Lower leg skin (tissue), 4 donors: ENCODE measurements around the gene ATP5F1D. TPM values are rescaled to one million over a fixed set of nuclear protein-coding genes. Genes with fewer than 3 reads are reported as not detected.

Experiments used
- DNase-seq, 2 donors: peaks; one replicate each; pipeline ENCODE4 v3.0.0-alpha.2; 2019; ENCODE audit warnings: low spot score in 2 of 2
- H3K4me3 ChIP-seq: fragments of 200-600 bp; sonication (generic); 2 replicates; pipeline ENCODE4 v1.5.1; 2017; ENCODE audit warnings: mild to moderate bottlenecking, low read depth; ENCODE audit not compliant: poor library complexity, severe bottlenecking
- POLR2A ChIP-seq, 2 donors: fragments of 450-650 bp; IDR thresholded peaks; one replicate each; pipeline ENCODE4 v1.6.1; 2016 to 2017; ENCODE audit warnings: antibody characterized with exemption in 2 of 2, mild to moderate bottlenecking in 1 of 2, moderate library complexity in 1 of 2
- WGBS, 2 donors: methylation state at CpG; one replicate each; pipeline ENCODE4 v1.1.5; 2018; 5-methylcytosine and 5-hydroxymethylcytosine counted together
- intact Hi-C: fragments of 100-400 bp; cut with DNase I; formaldehyde crosslinking; loops from one replicate; pipeline ENCODE4 v1.15.0; 2023; ENCODE audit warnings: low total_unique reads
- total RNA-seq, 4 donors: library from RNA; depleted of rRNA; stranded (reverse); fragments of >200 nt; gene quantifications; one replicate each; pipeline ENCODE4 v1.1.0, GENCODE V29; 2016
- TF ChIP-seq, protein P1 (sequence below), 3 donors: fragments of 450-650 bp; IDR thresholded peaks; one replicate each; pipeline ENCODE4 v1.5.1; 2016; ENCODE audit warnings: antibody characterized with exemption in 3 of 3, mild to moderate bottlenecking in 3 of 3, moderate library complexity in 2 of 3

Gene ATP5F1D
- total RNA-seq, 4 donors from 2014 or later, result 121 to 198 (median 146) TPM

DNA sequence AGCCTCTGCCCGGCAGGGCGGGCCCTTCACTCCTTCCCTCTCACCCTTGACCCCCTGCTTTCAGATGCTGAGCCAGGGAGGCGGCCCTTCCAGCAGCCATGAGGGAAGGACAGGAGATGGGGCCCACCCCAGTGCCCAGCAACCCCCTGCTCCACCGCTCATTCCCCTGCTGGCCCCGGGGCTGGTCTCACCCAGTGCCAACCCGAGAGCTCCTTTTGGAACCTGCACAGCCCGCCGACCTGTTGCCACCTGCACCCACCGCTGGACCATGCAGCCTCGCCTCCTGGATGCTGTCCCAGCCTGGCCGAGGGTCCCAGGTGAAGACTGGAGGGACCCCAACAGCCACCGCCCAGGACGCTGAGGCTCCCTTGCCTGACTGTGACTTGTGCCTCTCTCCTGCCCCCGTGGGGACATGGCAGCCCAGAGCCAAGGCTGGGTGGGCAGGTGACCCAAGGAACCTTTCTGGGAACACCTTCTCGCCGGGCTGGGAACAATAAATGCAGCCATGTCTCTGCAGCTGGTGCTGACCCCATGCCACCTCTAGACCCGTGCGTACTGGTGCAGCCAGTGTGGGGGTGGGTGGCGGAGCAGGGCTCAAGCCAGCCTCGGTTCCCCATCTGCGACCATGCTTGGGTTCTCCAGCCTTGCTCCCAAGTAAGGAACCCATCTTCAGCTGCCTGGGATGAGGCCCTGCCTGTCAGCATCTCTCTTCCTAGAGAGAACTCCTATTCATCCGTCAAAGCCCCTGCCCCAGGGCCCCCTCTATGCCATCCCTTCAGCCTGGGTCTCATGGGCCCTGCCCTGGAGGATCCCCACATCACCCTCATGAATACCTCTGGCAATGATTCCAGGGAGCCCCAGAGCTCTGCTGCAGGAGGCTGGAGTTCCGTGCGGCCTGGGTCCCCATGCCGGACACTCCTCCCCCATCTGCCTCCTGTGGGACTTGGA lies 37.4 kb downstream of the ATP5F1D start:
- intact Hi-C loops, result loop anchor here (5.0 kb wide), 1 partner anchor 168 kb away; no protein-coding TSS in a partner anchor
- DNase-seq, result no peak
- 84 to 87% methylated on average over 23 to 24 of the region's 25 CpGs for WGBS, 2 donors
- no peak for TF ChIP-seq POLR2A (IDR thresholded peaks at IDR 0.05)
- TF ChIP-seq, protein P1, sequence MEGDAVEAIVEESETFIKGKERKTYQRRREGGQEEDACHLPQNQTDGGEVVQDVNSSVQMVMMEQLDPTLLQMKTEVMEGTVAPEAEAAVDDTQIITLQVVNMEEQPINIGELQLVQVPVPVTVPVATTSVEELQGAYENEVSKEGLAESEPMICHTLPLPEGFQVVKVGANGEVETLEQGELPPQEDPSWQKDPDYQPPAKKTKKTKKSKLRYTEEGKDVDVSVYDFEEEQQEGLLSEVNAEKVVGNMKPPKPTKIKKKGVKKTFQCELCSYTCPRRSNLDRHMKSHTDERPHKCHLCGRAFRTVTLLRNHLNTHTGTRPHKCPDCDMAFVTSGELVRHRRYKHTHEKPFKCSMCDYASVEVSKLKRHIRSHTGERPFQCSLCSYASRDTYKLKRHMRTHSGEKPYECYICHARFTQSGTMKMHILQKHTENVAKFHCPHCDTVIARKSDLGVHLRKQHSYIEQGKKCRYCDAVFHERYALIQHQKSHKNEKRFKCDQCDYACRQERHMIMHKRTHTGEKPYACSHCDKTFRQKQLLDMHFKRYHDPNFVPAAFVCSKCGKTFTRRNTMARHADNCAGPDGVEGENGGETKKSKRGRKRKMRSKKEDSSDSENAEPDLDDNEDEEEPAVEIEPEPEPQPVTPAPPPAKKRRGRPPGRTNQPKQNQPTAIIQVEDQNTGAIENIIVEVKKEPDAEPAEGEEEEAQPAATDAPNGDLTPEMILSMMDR (IDR thresholded peaks at IDR 0.05), result no peak
- no peak overlapping the region for H3K4me3 ChIP-seq

DNA sequence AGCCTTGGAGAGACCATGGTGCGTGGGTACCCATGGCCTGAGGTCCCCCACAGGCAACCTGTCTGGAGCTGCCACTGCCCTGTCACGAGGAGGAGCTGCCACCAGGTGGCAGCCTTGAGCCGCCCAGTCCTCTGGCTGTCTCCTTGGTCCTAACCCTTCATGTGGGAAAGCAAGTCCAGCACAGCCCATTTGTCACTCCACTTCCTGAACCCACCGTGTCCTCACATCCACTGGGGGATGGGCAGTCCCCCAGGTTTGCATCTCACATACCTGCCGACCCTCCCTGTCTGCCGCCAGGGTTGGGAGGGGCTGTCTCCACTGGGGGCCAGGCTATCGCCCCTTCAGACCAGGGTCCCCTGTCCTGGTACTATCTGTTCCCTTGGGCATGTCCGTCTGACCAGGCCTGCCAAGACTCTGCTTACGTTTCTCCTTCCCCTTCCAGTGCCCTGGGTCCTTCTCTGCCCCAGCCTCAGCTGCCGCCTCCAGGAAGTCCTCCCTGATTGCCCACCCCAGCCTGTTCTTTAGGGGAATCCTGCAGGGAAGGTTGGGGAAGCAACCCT lies 38.3 kb downstream of the ATP5F1D start:
- TF ChIP-seq POLR2A (IDR thresholded peaks at IDR 0.05), result no peak
- TF ChIP-seq, protein P1 (IDR thresholded peaks at IDR 0.05), result peak in 1 of 3 donors; percentile 73
- intact Hi-C loops, result loop anchor here (5.0 to 10.0 kb wide), 2 partner anchors 75 to 167 kb away; a partner anchor contains a TSS
- peak; percentile 71 to 95 for DNase-seq
- WGBS, 2 donors, result 20 to 48% methylated on average over 4 to 7 of the region's 10 CpGs
- H3K4me3 ChIP-seq, result no peak overlapping the region

DNA sequence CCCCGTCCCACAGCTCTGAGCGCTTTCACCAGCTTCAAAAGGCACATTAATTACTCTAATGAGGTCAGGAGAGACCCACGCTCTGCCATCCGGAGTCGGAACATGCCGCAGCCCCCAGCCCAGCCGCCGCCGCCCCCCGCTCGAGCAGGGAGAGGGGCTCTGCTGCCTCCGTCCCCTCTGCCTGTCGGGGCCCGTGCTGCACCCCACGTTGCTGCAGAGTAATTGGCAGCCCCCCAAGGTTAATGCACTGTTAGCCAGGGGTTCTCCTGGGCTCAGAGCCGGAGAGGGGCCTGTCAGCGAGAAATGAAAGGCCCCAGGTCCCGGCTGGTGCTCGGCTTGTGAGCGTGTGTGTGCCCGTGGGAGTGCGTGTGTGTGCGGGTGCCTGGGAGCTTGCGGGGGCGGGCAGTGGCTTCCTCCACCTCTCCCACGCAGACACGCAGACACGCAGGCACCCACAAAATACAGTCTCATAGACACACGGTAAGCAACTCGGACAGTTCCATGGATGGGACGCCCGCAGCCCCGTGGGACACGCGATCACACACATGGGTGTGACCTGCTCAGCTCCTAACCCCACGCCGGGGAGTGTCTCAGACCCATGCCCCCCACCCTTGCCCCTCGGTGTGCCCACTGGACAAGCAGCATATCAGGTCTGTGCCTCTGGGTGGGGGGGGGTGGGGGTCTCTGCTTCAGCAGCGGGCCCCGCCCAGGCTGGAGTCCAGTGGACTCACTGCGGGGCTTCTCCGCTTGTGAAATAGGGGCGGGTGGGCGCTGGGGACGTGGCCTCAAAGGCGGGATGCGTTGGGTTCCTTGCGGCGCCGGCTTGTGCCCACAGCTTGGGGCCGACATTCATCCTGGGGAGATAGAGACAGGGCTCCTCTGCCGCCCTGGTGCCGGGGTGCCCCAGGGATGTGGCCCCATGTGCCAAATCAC lies 39.4 kb downstream of the ATP5F1D start:
- H3K4me3 ChIP-seq, result no peak overlapping the region
- 78 to 81% methylated on average over 36 to 44 of the region's 53 CpGs for WGBS, 2 donors
- intact Hi-C loops, result loop anchor here (10.0 kb wide), 1 partner anchor 74 kb away; a partner anchor contains a TSS
- no peak for DNase-seq
- TF ChIP-seq, protein P1 (IDR thresholded peaks at IDR 0.05), result no peak
- no peak for TF ChIP-seq POLR2A (IDR thresholded peaks at IDR 0.05)

DNA sequence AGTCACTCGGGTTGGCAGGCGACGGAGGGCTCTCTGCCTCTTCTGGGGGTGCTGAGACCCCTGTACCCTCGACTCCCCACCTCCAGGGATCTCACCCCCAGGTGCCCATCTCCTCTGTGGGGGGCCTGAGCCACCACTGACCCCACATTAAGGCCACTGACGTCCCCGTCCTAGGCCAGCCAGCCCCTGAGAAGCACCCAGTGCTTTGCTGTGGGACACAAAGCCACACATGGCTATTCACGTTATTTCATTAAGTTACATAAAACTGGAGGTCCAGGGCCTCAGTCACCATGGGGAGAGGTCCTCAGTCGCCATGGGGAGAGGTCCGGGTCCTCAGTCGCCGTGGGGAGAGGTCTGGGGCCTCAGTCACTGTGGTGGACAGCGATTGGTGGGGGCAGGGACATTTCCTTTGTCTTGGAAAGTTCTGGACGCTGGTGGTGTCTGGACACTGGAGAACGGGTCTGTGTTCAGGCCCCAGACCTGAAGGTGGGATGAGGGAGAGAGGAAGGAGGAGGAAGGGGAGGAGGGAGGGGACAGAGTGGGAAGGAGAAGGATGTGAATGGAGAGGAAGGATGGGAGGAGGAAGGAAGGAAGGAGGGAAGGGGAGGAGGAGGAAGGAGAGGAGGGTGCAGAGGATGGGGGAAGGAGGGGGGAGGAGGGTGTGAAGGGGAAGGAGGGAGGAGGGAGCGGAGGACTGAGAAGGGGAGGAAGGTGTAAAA lies 40.2 kb downstream of the ATP5F1D start:
- WGBS, 2 donors, result 61 to 65% methylated on average over 11 to 13 of the region's 15 CpGs
- intact Hi-C loops, result loop anchor here (10.0 kb wide), 1 partner anchor 73 kb away; a partner anchor contains a TSS

More for the DNA sequence above, 40.2 kb downstream of the ATP5F1D start:
- DNase-seq, result no peak
- H3K4me3 ChIP-seq, result no peak overlapping the region
- TF ChIP-seq, protein P1 (IDR thresholded peaks at IDR 0.05), result no peak
- TF ChIP-seq POLR2A (IDR thresholded peaks at IDR 0.05), result no peak
